ENCODE measurements around the gene CFAP46.

DNA sequence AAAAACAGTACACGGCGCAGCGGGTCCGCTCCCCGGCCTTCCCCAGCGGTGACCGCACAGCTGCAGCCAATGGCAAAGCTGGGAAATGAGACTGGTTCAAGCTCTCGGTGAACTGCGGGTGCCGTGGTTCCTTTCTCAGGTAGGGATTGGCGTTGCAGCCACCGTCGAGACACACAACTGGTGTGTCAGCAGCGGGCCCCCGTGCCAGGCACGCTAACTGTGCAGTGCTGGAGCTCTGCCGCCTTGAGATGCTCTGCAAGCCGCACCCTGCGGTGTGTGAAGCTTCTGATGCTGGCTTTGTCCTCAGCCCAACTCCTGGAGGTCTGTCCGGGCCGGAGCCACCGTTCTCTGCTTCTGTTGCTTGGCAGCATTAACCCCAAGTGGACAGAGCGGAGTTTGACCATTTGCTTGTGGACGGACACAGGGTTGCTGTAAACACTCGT is 135.8 kb downstream of the CFAP46 start:
- TF ChIP-seq, protein P1, sequence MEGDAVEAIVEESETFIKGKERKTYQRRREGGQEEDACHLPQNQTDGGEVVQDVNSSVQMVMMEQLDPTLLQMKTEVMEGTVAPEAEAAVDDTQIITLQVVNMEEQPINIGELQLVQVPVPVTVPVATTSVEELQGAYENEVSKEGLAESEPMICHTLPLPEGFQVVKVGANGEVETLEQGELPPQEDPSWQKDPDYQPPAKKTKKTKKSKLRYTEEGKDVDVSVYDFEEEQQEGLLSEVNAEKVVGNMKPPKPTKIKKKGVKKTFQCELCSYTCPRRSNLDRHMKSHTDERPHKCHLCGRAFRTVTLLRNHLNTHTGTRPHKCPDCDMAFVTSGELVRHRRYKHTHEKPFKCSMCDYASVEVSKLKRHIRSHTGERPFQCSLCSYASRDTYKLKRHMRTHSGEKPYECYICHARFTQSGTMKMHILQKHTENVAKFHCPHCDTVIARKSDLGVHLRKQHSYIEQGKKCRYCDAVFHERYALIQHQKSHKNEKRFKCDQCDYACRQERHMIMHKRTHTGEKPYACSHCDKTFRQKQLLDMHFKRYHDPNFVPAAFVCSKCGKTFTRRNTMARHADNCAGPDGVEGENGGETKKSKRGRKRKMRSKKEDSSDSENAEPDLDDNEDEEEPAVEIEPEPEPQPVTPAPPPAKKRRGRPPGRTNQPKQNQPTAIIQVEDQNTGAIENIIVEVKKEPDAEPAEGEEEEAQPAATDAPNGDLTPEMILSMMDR (IDR thresholded peaks at IDR 0.05; ENCODE audit: insufficient read depth, low read depth, low read length) = no peak
- TF ChIP-seq EZH2 (IDR thresholded peaks at IDR 0.05; ENCODE audit: insufficient read depth, low read length) = no peak

All from astrocyte (in vitro differentiated cells and primary cell).